Fibroblast of lung (primary cell): ENCODE measurements around the gene AGTR1. TPM values are rescaled to one million over a fixed set of nuclear protein-coding genes. Genes with fewer than 3 reads are reported as not detected.
A peak's percentile ranks its signal among the peaks of the same experiment; 100 is the strongest.

Experiments used
- DNase-seq, 2 donors: peaks; one replicate each; pipeline versions ENCODE4 v3.0.0 to v3.0.0-alpha.2; 2010; ENCODE audit warnings: low read depth in 2 of 2
- H2AFZ ChIP-seq: 2 replicates; pipeline ENCODE4 v1.5.1; 2012; ENCODE audit warnings: low read length, control low read depth, inconsistent platforms
- H3K27ac ChIP-seq: 2 replicates; pipeline ENCODE4 v1.5.1; 2011; ENCODE audit warnings: low read length, control low read depth; ENCODE audit not compliant: insufficient read depth
- H3K27me3 ChIP-seq: 2 replicates; pipeline ENCODE4 v1.5.1; 2011; ENCODE audit warnings: mild to moderate bottlenecking, low read length; ENCODE audit not compliant: control insufficient read depth, insufficient read depth
- H3K36me3 ChIP-seq: 2 replicates; pipeline ENCODE4 v1.5.1; 2011; ENCODE audit warnings: low read length; ENCODE audit not compliant: control insufficient read depth, insufficient read depth
- H3K4me1 ChIP-seq: 2 replicates; pipeline ENCODE4 v1.5.1; 2011; ENCODE audit warnings: low read length; ENCODE audit not compliant: control insufficient read depth, insufficient read depth; ENCODE audit errors: extremely low read depth
- H3K4me2 ChIP-seq: 2 replicates; pipeline ENCODE4 v1.5.1; 2011; ENCODE audit warnings: low read length, control low read depth; ENCODE audit not compliant: insufficient read depth; ENCODE audit errors: extremely low read depth
- H3K4me3 ChIP-seq, 4 experiments: fragments of 200-600 bp in 1 of 4; sonication (generic) in 1 of 4; replicated peaks in 1 of 4; 2 replicates each; pipeline ENCODE4 v1.5.1; 2011 to 2016; ENCODE audit warnings: low read length in 4 of 4, low read depth in 3 of 4, mild to moderate bottlenecking in 3 of 4, control low read depth in 2 of 4, inconsistent platforms in 1 of 4, mixed read lengths in 1 of 4; ENCODE audit not compliant: insufficient read depth in 1 of 4; ENCODE audit errors: control extremely low read depth in 1 of 4
- H3K79me2 ChIP-seq: 2 replicates; pipeline ENCODE4 v1.5.1; 2012; ENCODE audit warnings: mild to moderate bottlenecking, low read length, inconsistent platforms; ENCODE audit not compliant: control insufficient read depth, insufficient read depth
- H3K9ac ChIP-seq: 2 replicates; pipeline ENCODE4 v1.5.1; 2011; ENCODE audit warnings: mild to moderate bottlenecking, low read length, control low read depth; ENCODE audit not compliant: insufficient read depth
- H3K9me3 ChIP-seq: 2 replicates; pipeline ENCODE4 v1.5.1; 2012; ENCODE audit warnings: low read depth, low read length; ENCODE audit not compliant: control insufficient read depth, insufficient read depth
- H4K20me1 ChIP-seq: 2 replicates; pipeline ENCODE4 v1.5.1; 2011; ENCODE audit warnings: low read length; ENCODE audit not compliant: control insufficient read depth, insufficient read depth; ENCODE audit errors: extremely low read depth
- CTCF ChIP-seq, 2 donors: IDR thresholded peaks in 1 of 2; conservative IDR thresholded peaks in 1 of 2; 1 replicate in 1 of 2; 2 replicates in 1 of 2; pipeline ENCODE4 v1.5.1; 2011 to 2012; ENCODE audit warnings: low read length in 2 of 2, control low read depth in 1 of 2, inconsistent platforms in 1 of 2, low read depth in 1 of 2, mild to moderate bottlenecking in 1 of 2
- EZH2 ChIP-seq: IDR thresholded peaks from 2 replicates; pipeline ENCODE4 v1.5.1; 2012; ENCODE audit warnings: low read length, control low read depth, mild to moderate bottlenecking; ENCODE audit errors: missing control alignments
- polyA plus RNA-seq, 2 donors: library from polyadenylated mRNA; depleted of rRNA in 1 of 2; stranded (reverse) in 1 of 2; unstranded in 1 of 2; fragments of >200 nt; gene quantifications; 2 replicates each; pipeline ENCODE4 v1.2.1, GENCODE V29; 2011 to 2012; ENCODE audit warnings: missing spikeins in 1 of 2
- total RNA-seq: library from RNA; depleted of rRNA; stranded (reverse); fragments of >200 nt; gene quantifications from 2 replicates; pipeline ENCODE4 v1.2.1, GENCODE V29; 2014

Gene AGTR1
- total and polyA plus RNA-seq, 2 donors (not counting 1 experiment from before 2014, with no cell fraction given) = 1.2 to 3.9 TPM

- H2AFZ ChIP-seq = no peak overlapping the region
- no peaks in the 10 kb centered on the region for H3K79me2 ChIP-seq
- no peaks in the 10 kb centered on the region for H3K9me3 ChIP-seq
- H3K4me3 ChIP-seq = no peak overlapping the region
- H4K20me1 ChIP-seq = no peaks in the 10 kb centered on the region
- no peak overlapping the region for H3K4me2 ChIP-seq
- DNase-seq = no peak
- H3K9ac ChIP-seq = no peak overlapping the region
- no peaks in the 10 kb centered on the region for H3K36me3 ChIP-seq
- no peaks in the 10 kb centered on the region for H3K27me3 ChIP-seq
- TF ChIP-seq EZH2 = no peak
- no peak for TF ChIP-seq CTCF (conservative IDR thresholded peaks at IDR 0.05 in 1 of 2, IDR thresholded peaks at IDR 0.05 in 1 of 2; ENCODE audit: low read depth in 1 of 2, low read length in 2 of 2)
- H3K4me1 ChIP-seq = no peaks in the 10 kb centered on the region
- H3K27ac ChIP-seq = no peak overlapping the region
Observed at GRCh38 chr3:148742118-148742517, 44.4 kb downstream of the AGTR1 start.

- Histone ChIP-seq H4K20me1 (no peaks in the 10 kb centered on the region), H3K27ac (no peak overlapping the region), H2AFZ (no peak overlapping the region), H3K9ac (no peak overlapping the region), H3K4me2 (no peak overlapping the region), H3K27me3 (no peaks in the 10 kb centered on the region), H3K4me1 (no peaks in the 10 kb centered on the region), H3K9me3 (no peaks in the 10 kb centered on the region), H3K36me3 (no peaks in the 10 kb centered on the region), H3K79me2 (no peaks in the 10 kb centered on the region), H3K4me3 (no peak overlapping the region)
- no peak for DNase-seq
- TF ChIP-seq EZH2 (no peak), CTCF (conservative IDR thresholded peaks at IDR 0.05 in 1 of 2, IDR thresholded peaks at IDR 0.05 in 1 of 2; ENCODE audit: low read depth in 1 of 2, low read length in 2 of 2) (no peak)
Observed at GRCh38 chr3:148746053-148746452, 48.4 kb downstream of the AGTR1 start.

GRCh38 chr3:148748283-148748682 lies 50.6 kb downstream of the AGTR1 start:
- peak in 1 of 2 donors; percentile 28 for DNase-seq
- TF ChIP-seq EZH2 (no peak), CTCF (conservative IDR thresholded peaks at IDR 0.05 in 1 of 2, IDR thresholded peaks at IDR 0.05 in 1 of 2; ENCODE audit: low read depth in 1 of 2, low read length in 2 of 2) (no peak)
- no peaks in the 10 kb centered on the region for H3K36me3 ChIP-seq
- no peaks in the 10 kb centered on the region for H3K27me3 ChIP-seq
- H3K27ac ChIP-seq = no peak overlapping the region
- H3K4me3 ChIP-seq = no peak overlapping the region
- no peaks in the 10 kb centered on the region for H3K9me3 ChIP-seq
- no peaks in the 10 kb centered on the region for H3K79me2 ChIP-seq
- no peaks in the 10 kb centered on the region for H4K20me1 ChIP-seq
- H3K4me1 ChIP-seq = no peaks in the 10 kb centered on the region
- no peak overlapping the region for H3K4me2 ChIP-seq
- H3K9ac ChIP-seq = no peak overlapping the region
- no peak overlapping the region for H2AFZ ChIP-seq
